Sigmoid colon (tissue), 7 donors: ENCODE results near the gene FAM98C. TPM values are rescaled to one million over a fixed set of nuclear protein-coding genes. Genes with fewer than 3 reads are reported as not detected.

Source experiments
- DNase-seq: peaks from one replicate; pipeline ENCODE4 v3.0.0-alpha.2; 2019
- H3K27ac ChIP-seq, 4 donors: fragments of 200-600 bp; sonication (generic); one replicate each; pipeline ENCODE4 v1.5.1; 2016 to 2019; ENCODE audit warnings: mild to moderate bottlenecking in 1 of 4
- H3K27me3 ChIP-seq, 3 donors: fragments of 200-600 bp; sonication (generic); one replicate each; pipeline ENCODE4 v1.5.1; 2019; ENCODE audit warnings: mild to moderate bottlenecking in 1 of 3
- H3K36me3 ChIP-seq, 4 donors: fragments of 200-600 bp; sonication (generic); one replicate each; pipeline ENCODE4 v1.5.1; 2016 to 2019
- H3K4me1 ChIP-seq, 4 donors: fragments of 200-600 bp; sonication (generic); one replicate each; pipeline ENCODE4 v1.5.1; 2017 to 2019
- H3K4me3 ChIP-seq, 4 donors: fragments of 200-600 bp; sonication (generic); one replicate each; pipeline ENCODE4 v1.5.1; 2017 to 2019; ENCODE audit warnings: mild to moderate bottlenecking in 2 of 4, moderate library complexity in 1 of 4
- H3K9me3 ChIP-seq, 4 donors: fragments of 200-600 bp in 3 of 4; sonication (generic) in 3 of 4; one replicate each; pipeline versions ENCODE4 v1.5.1 to v1.6.1; 2013 to 2019
- EP300 ChIP-seq, 4 donors: sonication (generic); formaldehyde crosslinking; IDR thresholded peaks; one replicate each; pipeline ENCODE4 v1.6.1; 2017; ENCODE audit warnings: antibody characterized with exemption in 4 of 4
- POLR2A ChIP-seq, 2 donors: fragments of 450-650 bp; IDR thresholded peaks; one replicate each; pipeline ENCODE4 v1.6.1; 2016; ENCODE audit warnings: antibody characterized with exemption in 2 of 2, mild to moderate bottlenecking in 2 of 2, moderate library complexity in 2 of 2
- POLR2AphosphoS5 ChIP-seq, 4 donors: sonication (generic); formaldehyde crosslinking; IDR thresholded peaks; one replicate each; pipeline ENCODE4 v1.6.1; 2017; ENCODE audit warnings: antibody characterized with exemption in 4 of 4
- WGBS, 2 donors: extraction: QIAGEN DNeasy Blood & Tissue Kit; methylation state at CpG; one replicate each; pipeline ENCODE4 v1.1.7; 2013; 5-methylcytosine and 5-hydroxymethylcytosine counted together
- intact Hi-C: fragments of 100-400 bp; cut with DNase I; formaldehyde crosslinking; loops from one replicate; pipeline ENCODE4 v1.15.1; 2023
- polyA plus RNA-seq, 3 donors: library from polyadenylated mRNA; stranded (reverse); fragments of 200-250 nt; gene quantifications; one replicate each; pipeline ENCODE4 v1.2.3, GENCODE V29; 2013
- total RNA-seq, 4 donors: library from RNA; depleted of rRNA; stranded (reverse); fragments of >200 nt; gene quantifications; one replicate each; pipeline ENCODE4 v1.1.0, GENCODE V29; 2016
- TF ChIP-seq, protein P1 (sequence below), 4 experiments: fragments of 450-650 bp in 3 of 4; fragments of 200-600 bp in 1 of 4; IDR thresholded peaks; one replicate each; pipeline ENCODE4 v1.5.1; 2016 to 2019; ENCODE audit warnings: antibody characterized with exemption in 4 of 4, mild to moderate bottlenecking in 3 of 4, moderate library complexity in 2 of 4
- donor health status: healthy with polysubstance abuse.
- donor health status: Bipolar disorder and iron deficiency.
- donor health status: healthy.

The FAM98C gene
- total and polyA plus RNA-seq, 7 donors: 17.2 to 30.0 (median 26.1) TPM

GRCh38 chr19:38378866-38379265, 24.0 kb upstream of the FAM98C start:
- Histone ChIP-seq H3K27ac (no peak overlapping the region), H3K4me1 (peaks cover 0 to 26% (median 22%) of the 10 kb centered on the region in 4 donors), H3K4me3 (no peak overlapping the region), H3K27me3 (peaks cover 0 to 42% (median 37%) of the 10 kb centered on the region in 3 donors), H3K9me3 (no peaks in the 10 kb centered on the region), H3K36me3 (peaks cover 43 to 77% (median 56%) of the 10 kb centered on the region in 4 donors)
- no peak for DNase-seq
- 94 to 97% methylated on average over 10 of the region's 10 CpGs for WGBS, 2 donors
- intact Hi-C loops: no loop called here
- no peak for TF ChIP-seq POLR2A (IDR thresholded peaks at IDR 0.05)
- TF ChIP-seq, protein P1, sequence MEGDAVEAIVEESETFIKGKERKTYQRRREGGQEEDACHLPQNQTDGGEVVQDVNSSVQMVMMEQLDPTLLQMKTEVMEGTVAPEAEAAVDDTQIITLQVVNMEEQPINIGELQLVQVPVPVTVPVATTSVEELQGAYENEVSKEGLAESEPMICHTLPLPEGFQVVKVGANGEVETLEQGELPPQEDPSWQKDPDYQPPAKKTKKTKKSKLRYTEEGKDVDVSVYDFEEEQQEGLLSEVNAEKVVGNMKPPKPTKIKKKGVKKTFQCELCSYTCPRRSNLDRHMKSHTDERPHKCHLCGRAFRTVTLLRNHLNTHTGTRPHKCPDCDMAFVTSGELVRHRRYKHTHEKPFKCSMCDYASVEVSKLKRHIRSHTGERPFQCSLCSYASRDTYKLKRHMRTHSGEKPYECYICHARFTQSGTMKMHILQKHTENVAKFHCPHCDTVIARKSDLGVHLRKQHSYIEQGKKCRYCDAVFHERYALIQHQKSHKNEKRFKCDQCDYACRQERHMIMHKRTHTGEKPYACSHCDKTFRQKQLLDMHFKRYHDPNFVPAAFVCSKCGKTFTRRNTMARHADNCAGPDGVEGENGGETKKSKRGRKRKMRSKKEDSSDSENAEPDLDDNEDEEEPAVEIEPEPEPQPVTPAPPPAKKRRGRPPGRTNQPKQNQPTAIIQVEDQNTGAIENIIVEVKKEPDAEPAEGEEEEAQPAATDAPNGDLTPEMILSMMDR (IDR thresholded peaks at IDR 0.05): no peak
- TF ChIP-seq EP300 (IDR thresholded peaks at IDR 0.05): no peak
- TF ChIP-seq POLR2AphosphoS5 (IDR thresholded peaks at IDR 0.05): no peak

DNA sequence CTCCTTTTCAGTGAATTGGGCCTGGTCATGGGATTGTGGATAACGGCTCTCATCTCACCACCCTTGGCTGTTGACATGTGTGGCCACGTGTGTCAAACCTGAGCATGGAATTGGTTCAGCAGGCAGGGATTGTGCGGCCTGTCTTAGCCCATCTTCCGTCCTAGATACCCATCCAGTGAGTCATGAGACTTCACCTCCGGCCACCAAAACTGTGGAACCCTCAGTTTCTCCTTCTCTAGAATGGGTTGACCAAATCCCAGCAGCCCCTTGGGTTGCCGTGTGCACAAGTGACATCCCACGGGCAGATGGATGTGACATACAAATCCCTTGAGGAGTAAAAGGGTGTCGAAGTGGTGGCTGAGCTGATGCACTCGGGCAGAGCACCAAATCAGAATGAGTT, 21.8 kb upstream of the FAM98C start:
- TF ChIP-seq, protein P1 (IDR thresholded peaks at IDR 0.05): no peak
- TF ChIP-seq POLR2AphosphoS5 (IDR thresholded peaks at IDR 0.05) (no peak), EP300 (IDR thresholded peaks at IDR 0.05) (no peak), POLR2A (IDR thresholded peaks at IDR 0.05) (no peak)
- DNase-seq: no peak
- peaks cover 2 to 65% (median 60%) of the 10 kb centered on the region in 3 donors for H3K27me3 ChIP-seq
- 95 to 96% methylated on average over 9 of the region's 9 CpGs for WGBS, 2 donors
- H3K4me1 ChIP-seq: peaks cover 0 to 18% (median 11%) of the 10 kb centered on the region in 4 donors
- no peak overlapping the region for H3K4me3 ChIP-seq
- intact Hi-C loops: no loop called here
- no peak overlapping the region for H3K27ac ChIP-seq
- no peaks in the 10 kb centered on the region for H3K9me3 ChIP-seq
- peaks cover 49 to 90% (median 61%) of the 10 kb centered on the region in 4 donors for H3K36me3 ChIP-seq

DNA sequence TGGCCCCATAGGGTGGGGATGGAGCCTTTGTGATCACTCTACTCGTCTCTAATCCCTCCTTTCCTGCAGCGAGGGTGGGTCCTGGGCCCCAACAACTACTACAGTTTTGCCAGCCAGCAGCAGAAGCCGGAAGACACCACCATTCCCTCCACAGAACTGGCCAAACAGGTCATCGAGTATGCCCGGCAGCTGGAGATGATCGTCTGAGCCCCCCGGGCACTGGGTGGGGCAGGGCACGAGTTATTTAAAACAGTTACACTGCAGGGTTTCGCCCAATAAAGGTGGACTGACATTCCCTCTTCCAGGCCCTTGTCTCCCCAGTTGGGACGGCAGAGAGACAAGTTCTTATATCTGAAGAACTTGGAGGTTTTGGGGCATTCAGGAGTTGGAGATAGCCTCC, 19.7 kb upstream of the FAM98C start:
- TF ChIP-seq POLR2AphosphoS5 (IDR thresholded peaks at IDR 0.05): no peak
- no peak for TF ChIP-seq EP300 (IDR thresholded peaks at IDR 0.05)
- TF ChIP-seq POLR2A (IDR thresholded peaks at IDR 0.05): no peak
- TF ChIP-seq, protein P1 (IDR thresholded peaks at IDR 0.05): no peak
- DNase-seq: no peak
- intact Hi-C loops: no loop called here

GRCh38 chr19:38383743-38384142, 19.1 kb upstream of the FAM98C start:
- TF ChIP-seq POLR2AphosphoS5 (IDR thresholded peaks at IDR 0.05) (no peak), EP300 (IDR thresholded peaks at IDR 0.05) (no peak), POLR2A (IDR thresholded peaks at IDR 0.05) (no peak)
- TF ChIP-seq, protein P1 (IDR thresholded peaks at IDR 0.05): no peak
- Histone ChIP-seq H3K36me3 (peaks cover 45 to 67% (median 50%) of the 10 kb centered on the region in 4 donors), H3K9me3 (no peaks in the 10 kb centered on the region), H3K4me1 (peaks cover 0 to 28% (median 25%) of the 10 kb centered on the region in 4 donors), H3K4me3 (no peak overlapping the region), H3K27ac (no peak overlapping the region), H3K27me3 (peaks cover 15 to 91% (median 86%) of the 10 kb centered on the region in 3 donors)
- WGBS, 2 donors: 97% methylated on average over 2 of the region's 2 CpGs
- DNase-seq: no peak
- intact Hi-C loops: no loop called here

More for the DNA sequence above, 19.7 kb upstream of the FAM98C start:
- H3K4me1 ChIP-seq: peaks cover 0 to 22% (median 20%) of the 10 kb centered on the region in 4 donors
- H3K27me3 ChIP-seq: peaks cover 11 to 85% (median 80%) of the 10 kb centered on the region in 3 donors
- no peak overlapping the region for H3K4me3 ChIP-seq
- no peaks in the 10 kb centered on the region for H3K9me3 ChIP-seq
- H3K36me3 ChIP-seq: peaks cover 45 to 69% (median 51%) of the 10 kb centered on the region in 4 donors
- H3K27ac ChIP-seq: no peak overlapping the region
- 87 to 90% methylated on average over 10 of the region's 10 CpGs for WGBS, 2 donors
